GM13976 (cell line): ENCODE data around the gene POU2F2.

Experiments
- DNase-seq: peaks from one replicate; pipeline ENCODE4 v3.0.0; 2012; ENCODE audit warnings: low spot score
- in situ Hi-C: fragments of 300-500 bp; cut with MboI; formaldehyde crosslinking; loops from one replicate; pipeline ENCODE4 v1.12.0; 2022; ENCODE audit warnings: low sequenced_read_pairs, mixed read lengths, inconsistent platforms; ENCODE audit not compliant: unreplicated experiment
- TF ChIP-seq, protein P1 (sequence below): IDR thresholded peaks from 2 replicates; pipeline ENCODE4 v1.5.1; 2012; ENCODE audit warnings: borderline replicate concordance, mild to moderate bottlenecking; ENCODE audit not compliant: insufficient read depth; ENCODE audit errors: extremely low read depth, missing control alignments, control extremely low read depth

Gene POU2F2

DNA sequence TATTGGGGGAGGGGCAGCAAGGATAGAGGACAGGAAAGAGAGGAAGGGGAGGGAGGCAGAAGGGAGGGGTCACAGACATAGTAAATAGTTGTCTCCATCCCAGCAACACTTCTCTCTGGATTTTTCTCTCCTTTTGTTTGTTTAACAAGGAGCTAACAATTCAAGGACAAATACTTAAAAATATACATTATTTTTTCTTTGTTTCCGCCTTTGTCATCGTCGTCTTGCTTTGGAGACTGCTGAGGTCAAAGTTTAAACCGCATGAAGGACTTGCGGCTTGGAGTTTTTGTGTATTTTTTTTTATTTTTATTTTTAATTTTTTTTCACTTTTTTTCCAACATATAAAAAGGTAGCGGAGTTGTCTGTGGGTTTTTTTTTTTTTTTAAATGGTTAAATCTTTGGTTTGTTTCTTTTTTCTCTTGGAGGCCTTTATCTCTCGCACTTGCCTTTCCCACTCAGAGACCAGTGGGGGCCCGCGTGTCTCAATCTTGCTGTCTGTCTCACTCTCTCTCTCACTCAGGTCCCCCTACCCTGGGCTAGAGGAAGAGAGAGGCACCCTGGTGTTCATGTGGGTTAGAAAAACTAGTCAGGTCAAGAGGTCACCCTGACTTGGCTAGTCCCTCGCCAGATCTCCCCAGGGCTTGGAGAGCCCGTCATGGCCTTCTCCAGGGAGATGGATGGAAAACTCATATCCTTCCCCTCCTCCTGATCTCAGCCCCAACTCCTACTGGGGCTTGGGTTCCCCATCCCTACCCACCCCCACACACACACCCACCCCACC, 45.3 kb downstream of the POU2F2 start:
- TF ChIP-seq, protein P1, sequence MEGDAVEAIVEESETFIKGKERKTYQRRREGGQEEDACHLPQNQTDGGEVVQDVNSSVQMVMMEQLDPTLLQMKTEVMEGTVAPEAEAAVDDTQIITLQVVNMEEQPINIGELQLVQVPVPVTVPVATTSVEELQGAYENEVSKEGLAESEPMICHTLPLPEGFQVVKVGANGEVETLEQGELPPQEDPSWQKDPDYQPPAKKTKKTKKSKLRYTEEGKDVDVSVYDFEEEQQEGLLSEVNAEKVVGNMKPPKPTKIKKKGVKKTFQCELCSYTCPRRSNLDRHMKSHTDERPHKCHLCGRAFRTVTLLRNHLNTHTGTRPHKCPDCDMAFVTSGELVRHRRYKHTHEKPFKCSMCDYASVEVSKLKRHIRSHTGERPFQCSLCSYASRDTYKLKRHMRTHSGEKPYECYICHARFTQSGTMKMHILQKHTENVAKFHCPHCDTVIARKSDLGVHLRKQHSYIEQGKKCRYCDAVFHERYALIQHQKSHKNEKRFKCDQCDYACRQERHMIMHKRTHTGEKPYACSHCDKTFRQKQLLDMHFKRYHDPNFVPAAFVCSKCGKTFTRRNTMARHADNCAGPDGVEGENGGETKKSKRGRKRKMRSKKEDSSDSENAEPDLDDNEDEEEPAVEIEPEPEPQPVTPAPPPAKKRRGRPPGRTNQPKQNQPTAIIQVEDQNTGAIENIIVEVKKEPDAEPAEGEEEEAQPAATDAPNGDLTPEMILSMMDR, result no peak
- DNase-seq, result no peak
- in situ Hi-C loops, result no loop called here

DNA sequence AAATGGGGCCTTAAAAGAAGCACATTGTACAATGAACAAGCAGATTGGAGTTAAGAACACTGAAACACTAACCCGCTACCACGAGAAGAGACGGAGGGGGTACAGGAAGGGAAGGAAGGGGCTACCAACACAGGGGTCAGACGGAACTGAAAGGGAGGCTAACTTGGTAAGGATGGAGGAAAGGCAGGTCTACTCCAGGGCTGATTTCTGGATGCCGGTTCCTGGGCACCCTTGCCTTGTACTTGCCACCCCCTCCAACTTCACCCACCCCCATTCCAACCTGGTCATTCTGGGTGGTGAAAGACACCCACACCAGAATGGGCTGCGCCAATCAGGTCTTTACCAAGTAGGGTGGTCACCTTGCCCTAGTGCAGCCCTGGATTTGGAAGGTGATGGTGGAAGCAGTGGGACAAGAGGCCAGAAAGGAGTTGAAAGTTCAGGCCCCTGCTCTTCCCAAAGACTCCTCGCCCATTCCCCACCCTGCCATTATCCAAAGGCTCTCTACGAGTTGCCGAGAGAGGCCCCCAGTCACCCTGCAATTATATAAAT, 46.0 kb downstream of the POU2F2 start:
- no peak for DNase-seq
- TF ChIP-seq, protein P1, result no peak
- in situ Hi-C loops, result no loop called here

DNA sequence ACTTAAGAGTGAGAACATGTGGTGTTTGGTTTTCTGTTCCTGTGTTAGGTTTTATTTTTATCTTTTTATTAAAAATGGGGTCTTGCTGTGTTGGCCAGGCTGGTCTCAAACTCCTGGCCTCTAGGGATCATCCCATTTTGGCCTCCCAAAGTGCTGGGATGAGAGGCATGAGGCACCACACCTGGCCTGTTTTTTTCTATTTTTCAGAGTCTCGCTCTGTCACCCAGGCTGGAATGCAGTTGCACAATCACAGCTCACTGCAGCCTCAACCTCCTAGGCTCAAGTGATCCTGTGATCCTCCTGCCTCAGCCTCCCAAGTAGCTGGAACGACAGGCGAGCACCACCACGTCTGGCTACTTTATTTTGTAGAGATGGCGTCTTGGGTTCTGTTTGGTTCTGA, 48.7 kb downstream of the POU2F2 start:
- no peak for DNase-seq
- TF ChIP-seq, protein P1, result no peak
- in situ Hi-C loops, result no loop called here

DNA sequence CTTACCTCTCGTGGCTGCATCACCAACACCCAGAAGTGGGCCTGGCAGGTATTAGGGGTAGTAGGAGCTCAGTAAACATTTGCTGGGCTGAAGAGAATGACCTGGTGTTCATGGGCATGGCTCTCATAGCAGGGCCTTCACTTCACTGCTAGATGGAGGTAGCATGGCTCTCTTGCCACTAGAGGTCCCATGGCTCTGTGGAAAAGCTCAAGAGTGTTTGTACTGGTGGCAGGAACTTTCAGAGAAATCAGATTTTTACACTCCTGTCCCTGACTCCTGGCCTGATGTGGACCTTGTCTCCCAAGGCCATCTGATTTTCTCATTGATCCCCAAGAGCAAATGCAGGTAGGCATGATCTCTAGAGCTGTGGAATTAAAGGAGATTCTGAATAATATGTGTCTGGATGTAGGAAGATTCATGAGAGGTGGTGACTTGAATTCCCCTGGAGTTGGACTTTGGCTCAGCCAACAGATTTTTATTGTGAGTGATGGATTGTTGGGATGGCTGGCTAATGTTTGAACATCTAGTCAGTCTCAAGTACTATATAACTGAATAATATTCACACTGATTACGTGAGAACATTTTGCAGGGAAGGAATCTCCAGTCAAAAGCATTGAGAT, 50.6 kb downstream of the POU2F2 start:
- in situ Hi-C loops, result no loop called here
- TF ChIP-seq, protein P1, result peak; percentile 42
- peak; percentile 52 for DNase-seq

DNA sequence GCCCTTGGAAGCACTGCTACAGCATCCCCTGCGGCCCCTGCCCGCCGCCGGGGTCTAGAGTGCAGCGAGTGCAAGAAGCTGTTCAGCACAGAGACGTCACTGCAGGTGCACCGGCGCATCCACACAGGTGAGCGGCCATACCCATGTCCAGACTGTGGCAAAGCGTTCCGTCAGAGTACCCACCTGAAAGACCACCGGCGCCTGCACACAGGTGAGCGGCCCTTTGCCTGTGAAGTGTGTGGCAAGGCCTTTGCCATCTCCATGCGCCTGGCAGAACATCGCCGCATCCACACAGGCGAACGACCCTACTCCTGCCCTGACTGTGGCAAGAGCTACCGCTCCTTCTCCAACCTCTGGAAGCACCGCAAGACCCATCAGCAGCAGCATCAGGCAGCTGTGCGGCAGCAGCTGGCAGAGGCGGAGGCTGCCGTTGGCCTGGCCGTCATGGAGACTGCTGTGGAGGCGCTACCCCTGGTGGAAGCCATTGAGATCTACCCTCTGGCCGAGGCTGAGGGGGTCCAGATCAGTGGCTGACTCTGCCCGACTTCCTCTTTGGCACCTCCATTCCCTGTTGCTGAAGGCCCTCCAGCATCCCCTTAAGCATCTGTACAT, 51.4 kb downstream of the POU2F2 start:
- in situ Hi-C loops, result no loop called here
- no peak for DNase-seq
- TF ChIP-seq, protein P1, result no peak

DNA sequence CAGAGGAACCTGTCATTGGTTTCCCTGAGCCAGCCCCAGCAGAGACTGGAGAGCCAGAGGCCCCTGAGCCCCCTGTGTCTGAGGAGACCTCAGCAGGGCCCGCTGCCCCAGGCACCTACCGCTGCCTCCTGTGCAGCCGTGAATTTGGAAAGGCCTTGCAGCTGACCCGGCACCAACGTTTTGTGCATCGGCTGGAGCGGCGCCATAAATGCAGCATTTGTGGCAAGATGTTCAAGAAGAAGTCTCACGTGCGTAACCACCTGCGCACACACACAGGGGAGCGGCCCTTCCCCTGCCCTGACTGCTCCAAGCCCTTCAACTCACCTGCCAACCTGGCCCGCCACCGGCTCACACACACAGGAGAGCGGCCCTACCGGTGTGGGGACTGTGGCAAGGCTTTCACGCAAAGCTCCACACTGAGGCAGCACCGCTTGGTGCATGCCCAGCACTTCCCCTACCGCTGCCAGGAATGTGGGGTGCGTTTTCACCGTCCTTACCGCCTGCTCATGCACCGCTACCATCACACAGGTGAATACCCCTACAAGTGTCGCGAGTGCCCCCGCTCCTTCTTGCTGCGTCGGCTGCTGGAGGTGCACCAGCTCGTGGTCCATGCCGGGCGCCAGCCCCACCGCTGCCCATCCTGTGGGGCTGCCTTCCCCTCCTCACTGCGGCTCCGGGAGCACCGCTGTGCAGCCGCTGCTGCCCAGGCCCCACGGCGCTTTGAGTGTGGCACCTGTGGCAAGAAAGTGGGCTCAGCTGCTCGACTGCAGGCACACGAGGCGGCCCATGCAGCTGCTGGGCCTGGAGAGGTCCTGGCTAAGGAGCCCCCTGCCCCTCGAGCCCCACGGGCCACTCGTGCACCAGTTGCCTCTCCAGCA, 52.1 kb downstream of the POU2F2 start:
- in situ Hi-C loops, result no loop called here
- no peak for DNase-seq
- TF ChIP-seq, protein P1, result no peak
